CD4-positive, alpha-beta T cell treated with Interleukin-15 for 4 hours (primary cell): ENCODE data around the gene OR5A1.

Experiments
- DNase-seq: peaks from one replicate; pipeline ENCODE4 v3.0.0-alpha.2; 2020; ENCODE audit warnings: low spot score

OR5A1 gene

GRCh38 chr11:59479906-59480305, 43.6 kb downstream of the OR5A1 start:
- DNase-seq = no peak

DNA sequence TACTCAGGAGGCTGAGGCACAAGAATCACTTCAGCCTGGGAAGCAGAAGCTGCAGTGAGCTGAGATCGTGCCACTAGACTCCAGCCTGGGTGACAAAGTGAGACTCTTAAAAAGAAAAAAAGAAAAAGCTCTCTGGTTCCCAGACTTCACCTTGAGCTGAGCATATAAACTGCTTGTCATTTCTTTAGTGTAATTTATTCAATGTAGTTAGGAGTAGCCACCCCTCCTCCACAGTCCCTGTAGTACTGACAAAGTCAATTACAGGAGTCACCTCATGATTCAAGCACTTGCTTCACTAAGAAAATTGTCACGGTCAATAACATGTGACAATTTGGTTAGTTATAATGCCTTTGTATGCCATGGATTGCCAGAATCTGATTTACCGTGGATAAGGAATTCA, 44.1 kb downstream of the OR5A1 start:
- no peak for DNase-seq
